Measurements from ENCODE around the gene XPNPEP2. TPM values are rescaled to one million over a fixed set of nuclear protein-coding genes. Genes with fewer than 3 reads are reported as not detected.

Gene XPNPEP2
- polyA plus RNA-seq, 1 donor, result 3.9 TPM

- DNase-seq, result no peak
Observed at GRCh38 chrX:129800186-129800585, 61.4 kb downstream of the XPNPEP2 start.

GRCh38 chrX:129802863-129803262 is 64.1 kb downstream of the XPNPEP2 start:
- DNase-seq, result no peak

- no peak for DNase-seq
Observed at GRCh38 chrX:129804806-129805205, 66.0 kb downstream of the XPNPEP2 start.

GRCh38 chrX:129808158-129808828 is 69.5 kb downstream of the XPNPEP2 start:
- DNase-seq, result no peak

- DNase-seq, result no peak
Observed at GRCh38 chrX:129808829-129809796, 70.3 kb downstream of the XPNPEP2 start.

GRCh38 chrX:129813662-129814368 is 75.0 kb downstream of the XPNPEP2 start:
- DNase-seq, result no peak

GRCh38 chrX:129818123-129818522 is 79.3 kb downstream of the XPNPEP2 start:
- DNase-seq, result no peak

Other genes starting within 250 kb of the XPNPEP2 start
- gene SMARCA1, start 215.5 kb upstream of the XPNPEP2 start, polyA plus RNA-seq (ENCODE audit: insufficient read length), result 78.2 TPM
- gene OCRL, start 198.7 kb upstream of the XPNPEP2 start, polyA plus RNA-seq (ENCODE audit: insufficient read length), result 11.0 TPM
- gene APLN, start 84.0 kb upstream of the XPNPEP2 start, polyA plus RNA-seq (ENCODE audit: insufficient read length), result 15.7 TPM
- gene SASH3, start 41.0 kb downstream of the XPNPEP2 start, polyA plus RNA-seq (ENCODE audit: insufficient read length), result 3.1 TPM
- gene ZDHHC9, start 104.9 kb downstream of the XPNPEP2 start, polyA plus RNA-seq (ENCODE audit: insufficient read length), result 33.6 TPM
- 24.1 TPM for gene UTP14A, start 167.2 kb downstream of the XPNPEP2 start, polyA plus RNA-seq (ENCODE audit: insufficient read length)
- gene BCORL1, start 243.7 kb downstream of the XPNPEP2 start, polyA plus RNA-seq (ENCODE audit: insufficient read length), result 21.0 TPM